Measurements from ENCODE around the gene CCNK.

Gene CCNK

GRCh38 chr14:99450266-99450665 is 30.9 kb upstream of the CCNK start:
- Histone ChIP-seq H3K4me1 (ENCODE audit: control insufficient read depth, insufficient read depth, low read length) (no peaks in the 10 kb centered on the region), H3K36me3 (ENCODE audit: control insufficient read depth, insufficient read depth, low read length) (peaks cover 8% of the 10 kb centered on the region), H3K9ac (ENCODE audit: low read depth, low read length) (no peak overlapping the region), H3K9me3 (ENCODE audit: control insufficient read depth, insufficient read depth, low read length) (no peaks in the 10 kb centered on the region), H3K27me3 (ENCODE audit: control insufficient read depth, insufficient read depth, low read length) (no peaks in the 10 kb centered on the region), H3K4me3 (ENCODE audit: low read depth, low read length) (no peak overlapping the region)

GRCh38 chr14:99451234-99451633 is 30.0 kb upstream of the CCNK start:
- no peak overlapping the region for H3K4me3 ChIP-seq (ENCODE audit: low read depth, low read length)
- H3K27me3 ChIP-seq (ENCODE audit: control insufficient read depth, insufficient read depth, low read length) = no peaks in the 10 kb centered on the region
- H3K4me1 ChIP-seq (ENCODE audit: control insufficient read depth, insufficient read depth, low read length) = no peaks in the 10 kb centered on the region
- H3K9me3 ChIP-seq (ENCODE audit: control insufficient read depth, insufficient read depth, low read length) = no peaks in the 10 kb centered on the region
- H3K9ac ChIP-seq (ENCODE audit: low read depth, low read length) = no peak overlapping the region
- peaks cover 8% of the 10 kb centered on the region for H3K36me3 ChIP-seq (ENCODE audit: control insufficient read depth, insufficient read depth, low read length)

GRCh38 chr14:99452968-99453367 is 28.2 kb upstream of the CCNK start:
- H3K27me3 ChIP-seq (ENCODE audit: control insufficient read depth, insufficient read depth, low read length) = no peaks in the 10 kb centered on the region
- peaks cover 10% of the 10 kb centered on the region for H3K36me3 ChIP-seq (ENCODE audit: control insufficient read depth, insufficient read depth, low read length)
- no peak overlapping the region for H3K9ac ChIP-seq (ENCODE audit: low read depth, low read length)
- H3K4me1 ChIP-seq (ENCODE audit: control insufficient read depth, insufficient read depth, low read length) = no peaks in the 10 kb centered on the region
- no peaks in the 10 kb centered on the region for H3K9me3 ChIP-seq (ENCODE audit: control insufficient read depth, insufficient read depth, low read length)
- H3K4me3 ChIP-seq (ENCODE audit: low read depth, low read length) = no peak overlapping the region

- Histone ChIP-seq H3K4me1 (ENCODE audit: control insufficient read depth, insufficient read depth, low read length) (no peaks in the 10 kb centered on the region), H3K9me3 (ENCODE audit: control insufficient read depth, insufficient read depth, low read length) (no peaks in the 10 kb centered on the region), H3K27me3 (ENCODE audit: control insufficient read depth, insufficient read depth, low read length) (no peaks in the 10 kb centered on the region), H3K9ac (ENCODE audit: low read depth, low read length) (no peak overlapping the region), H3K36me3 (ENCODE audit: control insufficient read depth, insufficient read depth, low read length) (peaks cover 3% of the 10 kb centered on the region), H3K4me3 (ENCODE audit: low read depth, low read length) (no peak overlapping the region)
These were observed 27.0 kb upstream of the CCNK start for GRCh38 chr14:99454246-99454645.

- Histone ChIP-seq H3K9me3 (ENCODE audit: control insufficient read depth, insufficient read depth, low read length) (no peaks in the 10 kb centered on the region), H3K27me3 (ENCODE audit: control insufficient read depth, insufficient read depth, low read length) (no peaks in the 10 kb centered on the region), H3K4me3 (ENCODE audit: low read depth, low read length) (no peak overlapping the region), H3K4me1 (ENCODE audit: control insufficient read depth, insufficient read depth, low read length) (peaks cover 13% of the 10 kb centered on the region), H3K36me3 (ENCODE audit: control insufficient read depth, insufficient read depth, low read length) (peaks cover 8% of the 10 kb centered on the region), H3K9ac (ENCODE audit: low read depth, low read length) (no peak overlapping the region)
These were observed 21.6 kb upstream of the CCNK start for GRCh38 chr14:99459481-99460100.

- peaks cover 13% of the 10 kb centered on the region for H3K36me3 ChIP-seq (ENCODE audit: control insufficient read depth, insufficient read depth, low read length)
- H3K4me3 ChIP-seq (ENCODE audit: low read depth, low read length) = no peak overlapping the region
- peaks cover 13% of the 10 kb centered on the region for H3K4me1 ChIP-seq (ENCODE audit: control insufficient read depth, insufficient read depth, low read length)
- H3K9ac ChIP-seq (ENCODE audit: low read depth, low read length) = no peak overlapping the region
- H3K9me3 ChIP-seq (ENCODE audit: control insufficient read depth, insufficient read depth, low read length) = no peaks in the 10 kb centered on the region
- H3K27me3 ChIP-seq (ENCODE audit: control insufficient read depth, insufficient read depth, low read length) = no peaks in the 10 kb centered on the region
These were observed 20.4 kb upstream of the CCNK start for GRCh38 chr14:99460793-99461192.

GRCh38 chr14:99461411-99462085 is 19.7 kb upstream of the CCNK start:
- Histone ChIP-seq H3K27me3 (ENCODE audit: control insufficient read depth, insufficient read depth, low read length) (no peaks in the 10 kb centered on the region), H3K36me3 (ENCODE audit: control insufficient read depth, insufficient read depth, low read length) (peaks cover 12% of the 10 kb centered on the region), H3K4me1 (ENCODE audit: control insufficient read depth, insufficient read depth, low read length) (peaks cover 13% of the 10 kb centered on the region), H3K9ac (ENCODE audit: low read depth, low read length) (no peak overlapping the region), H3K9me3 (ENCODE audit: control insufficient read depth, insufficient read depth, low read length) (no peaks in the 10 kb centered on the region), H3K4me3 (ENCODE audit: low read depth, low read length) (no peak overlapping the region)

GRCh38 chr14:99462210-99462609 is 19.0 kb upstream of the CCNK start:
- Histone ChIP-seq H3K27me3 (ENCODE audit: control insufficient read depth, insufficient read depth, low read length) (no peaks in the 10 kb centered on the region), H3K9me3 (ENCODE audit: control insufficient read depth, insufficient read depth, low read length) (no peaks in the 10 kb centered on the region), H3K4me1 (ENCODE audit: control insufficient read depth, insufficient read depth, low read length) (peaks cover 13% of the 10 kb centered on the region), H3K36me3 (ENCODE audit: control insufficient read depth, insufficient read depth, low read length) (peaks cover 10% of the 10 kb centered on the region), H3K4me3 (ENCODE audit: low read depth, low read length) (no peak overlapping the region), H3K9ac (ENCODE audit: low read depth, low read length) (no peak overlapping the region)

GRCh38 chr14:99463974-99464373 is 17.2 kb upstream of the CCNK start:
- no peaks in the 10 kb centered on the region for H3K27me3 ChIP-seq (ENCODE audit: control insufficient read depth, insufficient read depth, low read length)
- no peak overlapping the region for H3K4me3 ChIP-seq (ENCODE audit: low read depth, low read length)
- peaks cover 10% of the 10 kb centered on the region for H3K36me3 ChIP-seq (ENCODE audit: control insufficient read depth, insufficient read depth, low read length)
- H3K9ac ChIP-seq (ENCODE audit: low read depth, low read length) = no peak overlapping the region
- H3K4me1 ChIP-seq (ENCODE audit: control insufficient read depth, insufficient read depth, low read length) = peaks cover 13% of the 10 kb centered on the region
- no peaks in the 10 kb centered on the region for H3K9me3 ChIP-seq (ENCODE audit: control insufficient read depth, insufficient read depth, low read length)

- no peak overlapping the region for H3K9ac ChIP-seq (ENCODE audit: low read depth, low read length)
- H3K27me3 ChIP-seq (ENCODE audit: control insufficient read depth, insufficient read depth, low read length) = no peaks in the 10 kb centered on the region
- H3K4me3 ChIP-seq (ENCODE audit: low read depth, low read length) = no peak overlapping the region
- peaks cover 13% of the 10 kb centered on the region for H3K4me1 ChIP-seq (ENCODE audit: control insufficient read depth, insufficient read depth, low read length)
- H3K9me3 ChIP-seq (ENCODE audit: control insufficient read depth, insufficient read depth, low read length) = no peaks in the 10 kb centered on the region
- H3K36me3 ChIP-seq (ENCODE audit: control insufficient read depth, insufficient read depth, low read length) = peaks cover 10% of the 10 kb centered on the region
These were observed 15.9 kb upstream of the CCNK start for GRCh38 chr14:99465288-99465687.

- peaks cover 5% of the 10 kb centered on the region for H3K36me3 ChIP-seq (ENCODE audit: control insufficient read depth, insufficient read depth, low read length)
- no peaks in the 10 kb centered on the region for H3K9me3 ChIP-seq (ENCODE audit: control insufficient read depth, insufficient read depth, low read length)
- H3K4me3 ChIP-seq (ENCODE audit: low read depth, low read length) = no peak overlapping the region
- no peaks in the 10 kb centered on the region for H3K27me3 ChIP-seq (ENCODE audit: control insufficient read depth, insufficient read depth, low read length)
- peaks cover 8% of the 10 kb centered on the region for H3K4me1 ChIP-seq (ENCODE audit: control insufficient read depth, insufficient read depth, low read length)
- H3K9ac ChIP-seq (ENCODE audit: low read depth, low read length) = no peak overlapping the region
These were observed 14.5 kb upstream of the CCNK start for GRCh38 chr14:99466758-99467157.

- no peak overlapping the region for H3K4me3 ChIP-seq (ENCODE audit: low read depth, low read length)
- H3K4me1 ChIP-seq (ENCODE audit: control insufficient read depth, insufficient read depth, low read length) = peaks cover 5% of the 10 kb centered on the region
- no peak overlapping the region for H3K9ac ChIP-seq (ENCODE audit: low read depth, low read length)
- H3K36me3 ChIP-seq (ENCODE audit: control insufficient read depth, insufficient read depth, low read length) = peaks cover 5% of the 10 kb centered on the region
- no peaks in the 10 kb centered on the region for H3K9me3 ChIP-seq (ENCODE audit: control insufficient read depth, insufficient read depth, low read length)
- no peaks in the 10 kb centered on the region for H3K27me3 ChIP-seq (ENCODE audit: control insufficient read depth, insufficient read depth, low read length)
These were observed 13.7 kb upstream of the CCNK start for GRCh38 chr14:99467336-99468078.
